ENCODE results near the gene NBPF4.
"Not testable (repeated sequence)": the region's sequence is repeated elsewhere in the genome, so short reads cannot be mapped to it uniquely, and the experiment has no call there.

DNA sequence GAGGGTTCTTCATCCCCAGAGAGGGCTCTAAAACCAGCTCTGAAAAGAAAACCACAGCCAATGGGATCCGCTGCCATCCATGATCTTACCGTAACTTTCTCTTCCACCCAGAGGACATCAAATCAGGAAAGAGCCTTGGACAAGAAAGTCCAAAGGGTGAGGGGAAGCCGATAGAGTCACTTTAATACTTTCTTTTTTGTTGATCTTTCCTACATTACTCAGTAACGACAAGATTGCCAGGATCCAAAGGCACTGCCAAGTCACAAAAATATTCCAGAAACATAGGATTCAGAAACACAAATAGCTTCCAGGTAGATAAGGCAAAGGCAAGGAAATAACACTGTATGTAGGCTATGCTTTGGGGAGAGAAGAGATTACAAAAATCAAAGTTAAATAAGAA is 17.0 kb downstream of the NBPF4 start:
- TF ChIP-seq, protein P1, sequence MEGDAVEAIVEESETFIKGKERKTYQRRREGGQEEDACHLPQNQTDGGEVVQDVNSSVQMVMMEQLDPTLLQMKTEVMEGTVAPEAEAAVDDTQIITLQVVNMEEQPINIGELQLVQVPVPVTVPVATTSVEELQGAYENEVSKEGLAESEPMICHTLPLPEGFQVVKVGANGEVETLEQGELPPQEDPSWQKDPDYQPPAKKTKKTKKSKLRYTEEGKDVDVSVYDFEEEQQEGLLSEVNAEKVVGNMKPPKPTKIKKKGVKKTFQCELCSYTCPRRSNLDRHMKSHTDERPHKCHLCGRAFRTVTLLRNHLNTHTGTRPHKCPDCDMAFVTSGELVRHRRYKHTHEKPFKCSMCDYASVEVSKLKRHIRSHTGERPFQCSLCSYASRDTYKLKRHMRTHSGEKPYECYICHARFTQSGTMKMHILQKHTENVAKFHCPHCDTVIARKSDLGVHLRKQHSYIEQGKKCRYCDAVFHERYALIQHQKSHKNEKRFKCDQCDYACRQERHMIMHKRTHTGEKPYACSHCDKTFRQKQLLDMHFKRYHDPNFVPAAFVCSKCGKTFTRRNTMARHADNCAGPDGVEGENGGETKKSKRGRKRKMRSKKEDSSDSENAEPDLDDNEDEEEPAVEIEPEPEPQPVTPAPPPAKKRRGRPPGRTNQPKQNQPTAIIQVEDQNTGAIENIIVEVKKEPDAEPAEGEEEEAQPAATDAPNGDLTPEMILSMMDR (conservative IDR thresholded peaks at IDR 0.05; ENCODE audit: low read depth, low read length), result not testable (repeated sequence)
- not testable (repeated sequence) for TF ChIP-seq EZH2 (IDR thresholded peaks at IDR 0.05; ENCODE audit: borderline replicate concordance, low read depth, low read length, poor library complexity, severe bottlenecking)

Measured in A673 (cell line).